Activated CD8-positive, alpha-beta T cell treated with anti-CD3 and anti-CD28 coated beads for 36 hours (primary cell): ENCODE measurements around the gene FANCL. TPM values are rescaled to one million over a fixed set of nuclear protein-coding genes. Genes with fewer than 3 reads are reported as not detected.
A peak's percentile ranks its signal among the peaks of the same experiment; 100 is the strongest.
"Not testable (repeated sequence)": the region's sequence is repeated elsewhere in the genome, so short reads cannot be mapped to it uniquely, and the experiment has no call there.

Experiments
- ATAC-seq: fragments of 200-7000 bp; cut with Tn5 transposase; one replicate; pipeline ENCODE4 v1.10.0; 2021; ENCODE audit warnings: mild to moderate bottlenecking, moderate library complexity
- CTCF ChIA-PET: fragments of 350-600 bp; sonication (Branson Sonifier 250); formaldehyde crosslinking; loops from one replicate; lab custom pipeline; 2021; ENCODE audit warnings: antibody characterized with exemption; lab: Charles Lee
- POLR2A ChIA-PET: fragments of 350-600 bp; sonication (Branson Sonifier 250); formaldehyde crosslinking; loops from one replicate; lab custom pipeline; 2021; ENCODE audit warnings: antibody characterized with exemption; lab: Charles Lee
- DNase-seq: peaks from one replicate; pipeline ENCODE4 v3.0.0-alpha.2; 2020
- H3K27ac Mint-ChIP-seq: one replicate; pipeline ENCODE4 v1.8.0; 2021; ENCODE audit warnings: mild to moderate bottlenecking, mixed read lengths
- H3K27me3 Mint-ChIP-seq: one replicate; pipeline ENCODE4 v1.8.0; 2021; ENCODE audit warnings: mixed read lengths
- H3K36me3 Mint-ChIP-seq: one replicate; pipeline ENCODE4 v1.8.0; 2021; ENCODE audit warnings: low read depth, mixed read lengths
- H3K4me1 Mint-ChIP-seq: one replicate; pipeline ENCODE4 v1.8.0; 2021; ENCODE audit warnings: low read depth, mixed read lengths
- H3K4me3 Mint-ChIP-seq: one replicate; pipeline ENCODE4 v1.8.0; 2021; ENCODE audit warnings: mild to moderate bottlenecking, moderate library complexity, mixed read lengths
- H3K9me3 Mint-ChIP-seq: one replicate; pipeline ENCODE4 v1.8.0; 2021; ENCODE audit warnings: mixed read lengths
- CTCF ChIP-seq: fragments of 200-600 bp; IDR thresholded peaks from one replicate; pipeline ENCODE4 v1.8.0; 2022; ENCODE audit warnings: antibody characterized with exemption, mild to moderate bottlenecking
- intact Hi-C: fragments of 100-400 bp; cut with micrococcal nuclease; formaldehyde crosslinking; loops from one replicate; pipeline ENCODE4 v1.10.0; 2022
- total RNA-seq, 2 experiments: library from RNA; stranded (reverse); gene quantifications; one replicate each; pipeline ENCODE4 v1.2.3, GENCODE V29; 2021

Gene FANCL
- total RNA-seq, 2 experiments from 2014 or later = 19.8 to 20.9 TPM

GRCh38 chr2:58156780-58157179, 84.3 kb downstream of the FANCL start:
- no peak overlapping the region for H3K27ac Mint-ChIP-seq
- H3K4me1 Mint-ChIP-seq = no peaks in the 10 kb centered on the region
- ChIA-PET POLR2A (no interaction called here), CTCF (no interaction called here)
- no peaks in the 10 kb centered on the region for H3K27me3 Mint-ChIP-seq
- H3K4me3 Mint-ChIP-seq = no peak overlapping the region
- ATAC-seq = no peak
- H3K36me3 Mint-ChIP-seq = peaks cover 54% of the 10 kb centered on the region
- no peak for DNase-seq
- peaks cover 2% of the 10 kb centered on the region for H3K9me3 Mint-ChIP-seq
- intact Hi-C loops = no loop called here
- TF ChIP-seq CTCF = no peak

GRCh38 chr2:58155160-58155778, 85.9 kb downstream of the FANCL start:
- Mint-ChIP-seq H3K36me3 (peaks cover 45% of the 10 kb centered on the region), H3K27ac (no peak overlapping the region), H3K4me1 (no peaks in the 10 kb centered on the region), H3K9me3 (peaks cover 2% of the 10 kb centered on the region), H3K4me3 (no peak overlapping the region), H3K27me3 (no peaks in the 10 kb centered on the region)
- intact Hi-C loops = no loop called here
- no peak for TF ChIP-seq CTCF
- ChIA-PET POLR2A (no interaction called here), CTCF (interaction anchor here (1.2 to 1.5 kb wide), 2 partner anchors 11 to 109 kb away, joined by 3 to 4 read pairs; partner anchors contain the start of gene VRK2)
- DNase-seq (no peak), ATAC-seq (no peak)

GRCh38 chr2:58146707-58147106, 94.4 kb downstream of the FANCL start:
- ChIA-PET CTCF (no interaction called here), POLR2A (no interaction called here)
- peaks cover 1% of the 10 kb centered on the region for H3K9me3 Mint-ChIP-seq
- no peak for TF ChIP-seq CTCF
- H3K4me1 Mint-ChIP-seq = peaks cover 12% of the 10 kb centered on the region
- DNase-seq (peak; percentile 34), ATAC-seq (peak; percentile 55)
- intact Hi-C loops = no loop called here
- peaks cover 20% of the 10 kb centered on the region for H3K36me3 Mint-ChIP-seq
- no peak overlapping the region for H3K4me3 Mint-ChIP-seq
- H3K27ac Mint-ChIP-seq = no peak overlapping the region
- no peaks in the 10 kb centered on the region for H3K27me3 Mint-ChIP-seq

GRCh38 chr2:58145769-58146168, 95.4 kb downstream of the FANCL start:
- POLR2A ChIA-PET, DNase-seq, ATAC-seq, H3K27ac Mint-ChIP-seq, H3K27me3 Mint-ChIP-seq, CTCF ChIA-PET, intact Hi-C loops, H3K4me3 Mint-ChIP-seq, H3K9me3 Mint-ChIP-seq: not testable (repeated sequence)
- Mint-ChIP-seq H3K36me3 (peaks cover 20% of the 10 kb centered on the region), H3K4me1 (peaks cover 12% of the 10 kb centered on the region)

DNA sequence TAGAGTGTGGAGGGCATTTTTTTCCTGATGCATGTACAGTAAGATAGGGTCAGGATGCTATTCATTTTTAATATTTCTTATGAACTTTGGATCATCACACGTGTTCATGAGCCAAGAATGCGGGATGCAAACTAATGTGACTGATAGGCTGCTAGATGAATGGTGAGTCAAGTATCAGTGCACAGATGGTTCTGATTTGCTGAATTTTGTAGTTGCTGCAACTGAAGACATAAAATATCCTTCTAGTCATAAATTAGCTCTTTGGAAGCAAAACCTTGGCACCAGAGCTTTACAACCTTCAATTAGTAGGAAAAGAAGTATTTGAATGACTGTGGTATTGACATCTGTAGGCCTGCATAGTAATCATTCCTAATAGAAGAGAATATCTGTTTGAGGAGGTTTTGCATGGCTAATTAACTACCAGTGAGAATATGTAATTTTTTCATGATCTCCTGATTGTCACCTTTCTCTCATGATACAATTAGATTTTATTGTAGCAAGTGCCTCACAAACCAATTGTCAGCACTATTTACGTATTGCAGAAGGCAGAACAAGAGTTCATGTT, 100.5 kb downstream of the FANCL start:
- no peak for ATAC-seq
- no peak overlapping the region for H3K27ac Mint-ChIP-seq

More for the DNA sequence above, 100.5 kb downstream of the FANCL start:
- ChIA-PET CTCF (no interaction called here), POLR2A (no interaction called here)
- Mint-ChIP-seq H3K36me3 (peaks cover 20% of the 10 kb centered on the region), H3K27me3 (no peaks in the 10 kb centered on the region), H3K9me3 (peaks cover 1% of the 10 kb centered on the region), H3K4me1 (no peaks in the 10 kb centered on the region), H3K4me3 (no peak overlapping the region)
- intact Hi-C loops = no loop called here
- no peak for TF ChIP-seq CTCF
- no peak for DNase-seq
